H1 (cell line): ENCODE data around the gene THAP12.

Experiments used
- CEBPB ChIP-seq: IDR thresholded peaks from 2 replicates; pipeline ENCODE4 v1.6.1; 2012; ENCODE audit warnings: low read depth, low read length
- CHD2 ChIP-seq: IDR thresholded peaks from 2 replicates; pipeline ENCODE4 v1.6.1; 2012; ENCODE audit warnings: low read length, improper control_type of control experiment
- EZH2 ChIP-seq: fragments of 200-600 bp; sonication (generic); IDR thresholded peaks from 2 replicates; pipeline ENCODE4 v1.7.1; 2012; ENCODE audit warnings: low read depth, mild to moderate bottlenecking, moderate library complexity, low read length, inconsistent platforms; ENCODE audit not compliant: severe bottlenecking
- HDAC2 ChIP-seq, 2 experiments: fragments of 300-600 bp in 1 of 2; sonication (generic) in 1 of 2; IDR thresholded peaks; 2 replicates each; pipeline ENCODE4 v1.6.1; 2011 to 2012; ENCODE audit warnings: low read depth in 2 of 2, low read length in 2 of 2, mild to moderate bottlenecking in 2 of 2, moderate library complexity in 2 of 2, borderline replicate concordance in 1 of 2, inconsistent platforms in 1 of 2
- RFX5 ChIP-seq: IDR thresholded peaks from 2 replicates; pipeline ENCODE4 v1.6.1; 2011; ENCODE audit warnings: low read depth, low read length, improper control_type of control experiment, borderline replicate concordance
- TF ChIP-seq, protein P1 (sequence below): IDR thresholded peaks from 2 replicates; pipeline ENCODE4 v1.6.1; 2012; ENCODE audit warnings: inconsistent platforms

GRCh38 chr11:76337469-76337868, 43.5 kb downstream of the THAP12 start:
- TF ChIP-seq EZH2 (no peak), HDAC2 (IDR thresholded peaks at IDR 0.05; ENCODE audit: borderline replicate concordance in 1 of 2, low read depth in 2 of 2, low read length in 2 of 2) (no peak), CEBPB (no peak), CHD2 (no peak), RFX5 (no peak)
- TF ChIP-seq, protein P1, sequence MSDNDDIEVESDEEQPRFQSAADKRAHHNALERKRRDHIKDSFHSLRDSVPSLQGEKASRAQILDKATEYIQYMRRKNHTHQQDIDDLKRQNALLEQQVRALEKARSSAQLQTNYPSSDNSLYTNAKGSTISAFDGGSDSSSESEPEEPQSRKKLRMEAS, result no peak
